HL-60/S4 treated with retinoic acid at 250 ng/mL for 4 days and 3 days (cell line): Measurements from ENCODE around the gene TSACC.

Source experiments
- in situ Hi-C: fragments of 300-500 bp; cut with MboI; formaldehyde crosslinking; loops from 2 replicates; pipeline ENCODE4 v1.7.0; 2022; ENCODE audit warnings: low sequenced_read_pairs

Gene TSACC

DNA sequence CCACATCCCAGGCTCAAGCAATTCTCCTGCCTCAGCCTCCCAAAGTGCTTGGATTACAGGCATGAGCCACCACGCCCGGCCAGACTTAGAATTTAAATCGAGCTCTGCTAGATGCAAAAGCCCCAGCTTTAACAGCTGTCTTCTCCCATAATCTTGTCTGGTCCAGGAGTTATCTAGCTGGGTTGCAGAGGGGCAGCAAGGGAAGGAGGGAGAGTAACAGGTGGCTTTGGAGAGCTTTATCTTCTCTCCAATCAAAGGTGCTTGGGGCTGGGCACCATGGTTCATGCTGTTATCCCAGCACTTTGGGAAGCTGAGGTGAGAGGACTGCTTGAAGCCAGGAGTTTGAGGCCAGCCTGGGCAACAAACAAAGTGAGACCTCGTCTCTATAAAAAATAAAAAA is 34.5 kb downstream of the TSACC start:
- in situ Hi-C loops = no loop called here

GRCh38 chr1:156373546-156373945 is 35.2 kb downstream of the TSACC start:
- in situ Hi-C loops = no loop called here

DNA sequence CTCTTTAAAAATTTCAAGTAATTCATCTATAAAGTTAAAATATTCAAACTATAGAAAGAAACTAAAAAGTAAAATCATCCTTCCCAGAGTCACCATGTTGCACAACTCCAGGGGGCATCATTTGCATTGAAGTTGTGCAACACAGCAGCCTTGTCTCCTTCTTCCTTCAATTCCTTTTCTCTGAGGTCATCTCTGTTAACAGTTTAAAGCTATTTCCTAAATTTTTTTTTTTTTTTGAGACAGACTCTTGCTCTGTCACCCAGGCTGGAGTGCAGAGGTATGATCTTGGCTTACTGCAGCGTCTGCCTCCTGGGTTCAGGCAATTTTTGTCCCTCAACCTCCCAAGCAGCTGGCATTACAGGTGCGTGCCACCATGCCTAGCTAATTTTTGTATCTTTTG is 37.8 kb downstream of the TSACC start:
- in situ Hi-C loops = no loop called here

GRCh38 chr1:156376958-156377919 is 38.9 kb downstream of the TSACC start:
- in situ Hi-C loops = no loop called here

DNA sequence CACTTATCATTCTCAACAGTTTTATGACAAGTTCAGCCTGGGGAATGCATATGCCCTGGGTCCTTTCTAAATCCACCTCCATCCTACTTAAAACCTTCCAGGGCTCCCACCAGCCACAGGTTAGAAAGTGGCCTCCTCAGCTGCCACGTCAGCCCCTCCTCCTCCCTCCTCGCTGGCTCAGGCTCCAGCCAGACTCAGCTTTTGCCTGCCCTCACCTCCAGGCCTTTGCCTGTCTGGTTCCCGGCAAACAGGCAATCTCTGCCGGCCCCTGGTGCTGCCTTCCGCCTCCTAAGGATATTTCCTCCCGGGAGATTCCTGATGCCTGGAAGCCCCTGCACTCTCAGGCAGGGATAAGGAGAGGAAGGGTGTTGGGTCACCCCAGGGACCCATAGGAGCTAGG is 40.2 kb downstream of the TSACC start:
- in situ Hi-C loops = no loop called here

- in situ Hi-C loops = loop anchor here (5.0 kb wide), 1 partner anchor 63 kb away; no protein-coding TSS in a partner anchor
Observed at GRCh38 chr1:156379420-156380165, 41.3 kb downstream of the TSACC start.

DNA sequence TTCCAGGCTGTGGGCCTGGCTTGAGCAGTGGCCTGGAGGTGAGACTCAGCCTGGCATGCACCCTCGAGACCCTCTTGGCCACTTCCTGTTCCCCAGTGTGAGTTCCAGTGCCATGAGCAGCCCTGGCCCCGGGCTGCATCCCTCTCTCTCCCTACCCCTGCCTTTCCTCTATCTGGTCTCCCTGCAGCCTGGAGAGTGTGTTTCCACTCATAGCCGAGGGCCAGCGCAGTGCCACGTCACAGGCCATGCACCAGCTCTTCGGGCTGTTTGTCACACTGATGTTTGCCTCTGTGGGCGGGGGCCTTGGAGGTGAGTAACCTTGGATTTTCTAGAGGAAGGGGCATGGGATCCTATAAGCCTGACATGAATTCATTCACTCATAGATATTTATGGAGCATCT is 44.2 kb downstream of the TSACC start:
- in situ Hi-C loops = loop anchor here (5.0 kb wide), 1 partner anchor 60 kb away; no protein-coding TSS in a partner anchor

- in situ Hi-C loops = loop anchor here (5.0 kb wide), 1 partner anchor 59 kb away; no protein-coding TSS in a partner anchor
Observed at GRCh38 chr1:156383023-156383422, 44.7 kb downstream of the TSACC start.

GRCh38 chr1:156384007-156384406 is 45.7 kb downstream of the TSACC start:
- in situ Hi-C loops = loop anchor here (5.0 kb wide), 1 partner anchor 58 kb away; no protein-coding TSS in a partner anchor

GRCh38 chr1:156384658-156385057 is 46.3 kb downstream of the TSACC start:
- in situ Hi-C loops = loop anchor here (5.0 kb wide), 1 partner anchor 58 kb away; no protein-coding TSS in a partner anchor

DNA sequence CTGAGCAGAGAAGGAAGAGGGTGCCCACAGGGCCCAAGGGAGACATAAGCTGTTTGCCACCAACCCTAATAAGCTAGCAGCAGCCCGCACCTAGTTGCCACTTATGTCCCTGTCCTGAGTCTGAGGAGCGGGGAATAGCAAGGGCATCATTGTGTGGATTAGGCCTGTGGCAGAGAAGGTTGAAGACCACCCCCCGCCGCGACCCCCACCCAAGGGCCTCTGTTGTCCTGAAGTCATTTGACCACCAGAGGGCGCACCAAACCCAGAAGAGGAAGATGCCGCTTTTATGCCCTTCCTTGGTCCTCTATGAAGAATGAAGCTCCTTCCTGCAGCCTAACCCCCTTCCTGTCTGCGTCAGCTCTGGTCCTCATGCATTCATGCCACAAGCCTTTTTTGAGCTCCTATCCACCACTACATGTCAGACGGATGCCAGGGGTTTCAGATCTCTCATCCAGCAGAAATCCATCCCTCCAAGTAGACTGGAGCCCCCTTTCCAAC is 47.3 kb downstream of the TSACC start:
- in situ Hi-C loops = no loop called here

GRCh38 chr1:156386134-156386901 is 48.0 kb downstream of the TSACC start:
- in situ Hi-C loops = no loop called here

DNA sequence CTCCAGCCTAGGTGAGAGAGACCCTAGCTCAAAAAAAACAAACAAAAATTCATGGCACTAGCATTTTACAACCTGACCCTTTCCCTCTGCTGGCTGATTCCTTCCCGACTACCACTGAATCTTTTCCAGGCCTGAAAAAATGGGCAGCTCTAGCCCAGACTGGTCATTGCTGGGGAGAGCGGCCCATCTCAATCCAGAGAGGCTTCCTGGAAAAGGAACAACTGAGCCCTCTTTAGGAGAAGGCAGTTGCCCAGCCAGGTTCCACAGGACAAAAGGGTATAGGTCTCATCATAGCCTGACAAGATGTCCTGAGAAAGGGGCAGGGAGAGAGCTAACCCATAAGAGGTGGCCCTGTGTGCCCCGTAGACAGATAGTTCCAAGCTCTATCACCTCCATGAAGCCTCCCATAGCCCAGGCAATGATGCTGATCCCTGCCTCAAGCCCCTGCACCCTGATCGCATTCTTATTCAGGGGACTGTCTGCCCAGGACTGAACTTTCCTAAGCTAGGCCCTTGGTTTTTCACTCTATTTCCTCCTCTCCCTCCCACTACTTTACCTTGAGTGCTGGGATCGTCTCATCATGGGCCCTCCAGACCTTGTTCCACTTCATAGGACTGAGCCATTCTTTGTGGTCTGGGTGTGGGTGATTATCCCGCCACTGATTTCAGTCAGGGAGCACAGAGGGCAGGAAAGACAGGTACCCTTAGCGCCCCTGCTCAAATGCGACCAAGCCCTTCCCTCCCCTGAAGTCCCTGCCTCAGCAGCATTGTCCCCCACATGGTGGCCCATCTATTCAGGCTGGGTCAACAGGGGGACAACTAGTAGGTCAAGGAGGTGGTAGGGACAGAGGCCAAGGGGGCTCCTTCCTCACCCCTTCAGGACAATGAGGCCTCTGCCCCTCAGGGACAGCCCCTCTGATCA is 48.9 kb downstream of the TSACC start:
- in situ Hi-C loops = no loop called here

- in situ Hi-C loops = no loop called here
Observed at GRCh38 chr1:156387870-156388173, 49.5 kb downstream of the TSACC start.

DNA sequence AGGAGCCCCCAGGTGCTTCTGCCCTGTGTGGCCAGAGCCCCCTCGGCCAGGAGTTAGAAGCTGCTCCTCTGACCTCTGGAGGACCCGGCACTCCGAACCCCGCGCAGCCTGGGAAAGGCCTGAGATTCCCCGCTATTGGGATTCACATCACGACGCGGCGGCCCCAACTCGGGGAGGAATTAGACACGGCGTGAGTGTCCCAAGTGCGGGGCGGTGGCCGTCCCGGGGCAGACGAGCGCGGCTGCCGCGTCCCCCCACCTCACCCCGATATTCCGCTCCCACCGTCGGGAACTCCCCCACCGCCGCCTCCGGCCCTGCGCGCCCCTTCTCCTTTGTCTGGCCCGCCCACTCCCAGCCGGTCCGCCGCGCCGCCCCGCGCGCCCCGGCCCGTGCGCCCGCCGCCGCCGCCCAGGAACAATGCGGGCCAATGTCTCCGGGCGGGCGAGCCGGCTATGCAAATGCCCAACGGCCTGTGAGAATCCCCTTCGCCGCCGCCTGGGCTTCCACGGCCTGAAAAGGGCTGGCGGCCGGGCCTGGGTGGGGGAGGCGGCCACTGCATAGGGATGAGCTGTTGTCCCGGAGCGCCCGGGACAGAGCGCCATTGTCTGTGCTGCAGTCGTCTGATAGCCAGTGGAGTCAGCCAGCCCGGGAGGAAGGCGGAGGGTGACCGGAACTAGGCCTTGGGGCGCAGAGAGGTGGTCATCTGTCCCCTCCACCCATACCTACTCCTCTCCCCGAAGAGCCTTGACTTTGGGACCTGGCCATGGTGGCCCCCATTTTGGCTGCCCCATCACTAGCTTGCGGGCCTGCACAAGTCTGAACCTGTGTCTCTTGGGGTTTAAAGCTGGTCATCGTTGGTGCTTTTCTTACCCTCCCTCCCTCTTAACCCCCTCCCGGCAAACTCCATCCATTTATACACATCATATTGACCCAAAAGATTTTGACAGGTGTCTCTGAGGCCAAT is 50.1 kb downstream of the TSACC start:
- in situ Hi-C loops = no loop called here

DNA sequence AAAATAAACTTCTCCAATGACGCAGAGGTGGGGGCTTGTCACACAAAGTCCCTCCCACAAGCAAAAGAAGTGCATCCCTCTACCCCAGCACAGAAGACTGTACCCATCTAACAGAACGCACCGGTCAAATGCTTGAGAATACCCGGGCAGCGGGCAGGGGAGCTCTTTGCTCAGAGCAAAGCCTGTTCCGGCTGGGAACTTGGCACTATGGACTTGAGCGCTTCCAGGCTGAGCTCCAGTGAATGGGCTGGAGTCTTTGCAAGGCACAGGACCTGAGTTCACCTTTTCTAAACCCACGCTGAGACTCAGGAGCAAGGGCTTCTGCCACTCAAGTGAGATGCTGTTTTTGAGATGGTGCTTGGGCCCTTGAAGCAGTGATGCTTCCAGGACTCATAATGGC is 51.0 kb downstream of the TSACC start:
- in situ Hi-C loops = no loop called here

GRCh38 chr1:156390469-156391365 is 52.4 kb downstream of the TSACC start:
- in situ Hi-C loops = no loop called here

GRCh38 chr1:156391366-156391677 is 53.0 kb downstream of the TSACC start:
- in situ Hi-C loops = no loop called here
